Activated T-helper 1 cell treated with Interleukin-2 at 50 U/mL for 16 hours (primary cell): ENCODE measurements around the gene TTC12.
"Not testable (repeated sequence)": the region's sequence is repeated elsewhere in the genome, so short reads cannot be mapped to it uniquely, and the experiment has no call there.

ENCODE experiments used
- DNase-seq: peaks from one replicate; pipeline ENCODE4 v3.0.0-alpha.2; 2020; ENCODE audit warnings: low read depth

TTC12 gene

GRCh38 chr11:113286009-113286408 is 28.4 kb upstream of the TTC12 start:
- no peak for DNase-seq

- no peak for DNase-seq
These were observed 27.6 kb upstream of the TTC12 start for GRCh38 chr11:113286509-113287497.

DNA sequence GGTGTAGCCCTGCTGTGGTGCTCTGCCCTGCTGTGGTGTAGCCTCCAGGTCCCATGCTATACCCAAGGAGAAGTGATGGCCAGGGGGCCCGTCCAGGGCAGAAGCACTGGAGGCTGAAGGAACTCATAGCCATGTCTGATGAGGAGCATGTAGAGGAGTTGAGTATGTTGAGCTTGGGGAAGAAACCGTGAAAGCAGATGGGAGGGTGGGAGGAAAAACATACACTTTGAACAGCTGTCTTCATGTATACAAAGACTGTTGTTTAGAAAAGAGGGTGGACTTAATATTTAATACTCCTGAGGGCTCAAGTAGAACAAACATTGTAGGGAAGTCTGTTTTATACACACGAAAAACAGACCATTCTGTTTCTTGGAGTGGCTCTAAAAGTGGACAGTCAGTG is 26.6 kb upstream of the TTC12 start:
- DNase-seq: no peak

- no peak for DNase-seq
These were observed 26.0 kb upstream of the TTC12 start for GRCh38 chr11:113288286-113288863.

- peak; percentile 32 for DNase-seq
These were observed 24.8 kb upstream of the TTC12 start for GRCh38 chr11:113289431-113290187.

DNA sequence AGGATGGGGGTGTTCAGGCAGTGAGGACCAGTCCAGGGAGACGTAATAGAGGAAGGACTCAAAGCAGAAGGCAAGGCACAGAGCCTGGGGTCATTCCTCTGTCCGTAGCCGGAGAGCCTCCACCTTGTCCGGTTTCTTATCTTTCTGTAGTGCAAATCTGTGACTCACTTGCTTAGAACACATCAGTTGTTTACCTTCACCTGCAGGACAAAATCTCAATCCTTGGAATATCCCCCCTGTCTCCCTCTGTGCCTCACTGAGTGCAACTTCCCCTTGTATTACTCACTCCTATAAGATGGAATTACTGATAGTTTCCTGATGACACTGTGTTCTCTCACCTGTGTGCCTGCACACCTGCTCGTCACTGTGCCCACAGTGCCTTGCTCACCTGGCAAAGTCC is 20.4 kb upstream of the TTC12 start:
- DNase-seq: no peak

GRCh38 chr11:113295993-113296392 is 18.4 kb upstream of the TTC12 start:
- no peak for DNase-seq

DNA sequence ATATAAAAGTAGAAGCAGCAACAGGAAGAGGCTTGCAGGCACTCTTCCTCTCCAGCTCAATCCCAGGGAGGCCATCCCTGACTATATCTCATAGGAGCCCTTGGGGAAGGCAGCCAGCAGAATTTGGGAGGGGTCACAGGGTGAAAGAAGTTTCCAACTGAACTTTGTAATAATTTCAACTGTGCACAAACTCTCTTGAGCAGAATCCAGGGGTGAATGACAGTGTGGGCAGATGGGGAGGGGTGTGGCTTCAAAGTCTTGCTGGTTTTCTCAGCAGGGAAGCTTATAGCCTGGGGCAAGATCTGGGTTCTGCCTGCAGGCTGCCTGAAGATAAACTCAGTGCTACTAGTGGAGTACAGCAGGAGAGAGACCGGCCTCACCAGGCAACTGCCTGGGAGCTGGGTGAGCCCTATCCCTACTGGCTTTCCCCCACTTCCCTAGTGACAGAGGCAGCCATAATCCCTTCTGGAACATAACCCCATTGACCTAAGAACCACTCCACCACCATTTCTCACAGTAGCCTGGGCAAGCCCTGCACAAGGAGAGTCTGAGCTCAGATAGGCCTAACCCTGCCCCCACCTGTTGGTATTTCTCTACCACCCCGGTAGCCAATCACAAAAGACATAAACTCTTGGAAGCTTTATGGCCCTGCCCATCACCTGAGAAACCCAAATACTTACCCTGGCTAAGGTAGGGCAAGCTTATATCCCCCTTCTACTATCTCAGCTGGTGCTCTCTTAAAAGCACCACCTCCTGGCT is 17.8 kb upstream of the TTC12 start:
- DNase-seq: no peak

DNA sequence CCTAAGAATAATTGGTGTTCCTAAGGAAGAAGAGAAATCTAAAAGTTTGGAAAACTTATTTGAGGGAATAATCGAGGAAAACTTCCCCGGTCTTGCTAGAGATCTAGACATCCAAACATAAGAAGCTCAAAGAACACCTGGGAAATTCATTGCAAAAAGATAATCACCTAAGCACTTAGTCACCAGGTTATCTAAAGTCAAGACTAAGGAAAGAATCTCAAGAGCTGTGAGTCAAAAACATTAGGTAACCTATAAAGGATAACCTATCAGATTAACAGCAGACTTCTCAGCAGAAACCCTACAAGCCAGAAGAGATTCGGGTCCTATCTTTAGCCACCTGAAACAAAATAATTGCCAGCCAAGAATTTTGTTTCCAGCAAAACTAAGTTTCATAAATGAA is 15.9 kb upstream of the TTC12 start:
- not testable (repeated sequence) for DNase-seq

DNA sequence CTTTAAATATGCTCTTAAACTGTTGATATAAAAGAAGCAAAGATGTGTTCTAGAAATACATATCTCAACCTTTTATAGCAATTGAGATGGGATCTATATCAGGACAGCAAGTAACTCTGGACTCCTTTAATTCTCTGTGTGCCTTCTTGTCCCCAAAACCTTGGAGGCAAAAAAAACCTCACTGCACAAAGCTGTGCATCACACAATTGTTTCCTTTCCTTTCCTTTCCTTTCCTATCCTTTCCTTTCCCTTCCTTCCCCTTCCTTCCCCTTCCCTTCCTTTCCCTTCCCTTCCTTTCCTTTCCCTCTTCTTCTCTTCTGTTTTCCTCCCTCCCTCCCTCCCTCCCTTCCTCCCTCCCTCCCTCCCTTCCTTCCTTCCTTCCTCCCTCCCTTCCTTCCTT is 9.5 kb upstream of the TTC12 start:
- DNase-seq: no peak

DNA sequence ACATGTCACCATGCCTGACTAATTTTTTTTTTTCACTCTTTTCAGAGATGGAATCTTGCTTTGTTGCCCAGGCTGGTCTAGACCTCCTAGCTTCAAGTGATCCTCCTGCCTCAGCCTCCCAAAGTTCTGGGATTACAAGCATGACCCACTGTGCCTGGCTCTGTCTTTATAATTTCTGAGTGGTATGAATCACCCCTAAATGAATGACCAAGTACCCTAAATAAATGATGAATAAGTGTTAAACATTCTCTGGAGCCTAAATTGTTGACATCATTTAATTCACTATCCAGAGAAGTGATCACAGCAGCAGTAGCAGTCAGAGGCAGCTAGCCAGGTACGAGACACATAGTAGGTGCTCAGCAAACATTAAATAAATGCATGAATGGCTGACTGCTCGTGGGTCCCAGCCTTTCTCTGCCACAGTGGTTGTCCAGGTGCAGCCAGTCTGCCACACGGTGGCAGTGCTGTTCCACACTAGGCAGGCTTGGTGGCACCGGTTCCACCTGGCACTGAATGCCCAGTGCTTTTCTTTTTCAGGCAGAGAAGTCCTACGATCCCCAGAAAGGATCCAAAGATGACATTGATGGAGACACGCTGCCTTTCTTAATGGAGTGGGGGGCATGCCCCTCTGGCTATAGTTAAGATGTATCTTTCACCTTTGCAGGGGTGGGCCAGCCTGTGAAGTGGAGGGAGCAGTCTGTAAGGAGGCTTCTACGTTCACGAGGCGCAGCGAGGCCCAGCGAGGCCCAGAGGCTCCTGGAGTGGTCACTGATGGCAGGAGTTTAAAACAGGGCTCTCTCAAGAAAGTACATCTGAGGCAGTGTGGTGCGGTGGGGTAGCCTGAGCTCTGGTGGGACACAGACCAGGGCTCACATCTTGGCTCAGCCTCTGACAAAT is 8.7 kb upstream of the TTC12 start:
- DNase-seq: peak; percentile 52

DNA sequence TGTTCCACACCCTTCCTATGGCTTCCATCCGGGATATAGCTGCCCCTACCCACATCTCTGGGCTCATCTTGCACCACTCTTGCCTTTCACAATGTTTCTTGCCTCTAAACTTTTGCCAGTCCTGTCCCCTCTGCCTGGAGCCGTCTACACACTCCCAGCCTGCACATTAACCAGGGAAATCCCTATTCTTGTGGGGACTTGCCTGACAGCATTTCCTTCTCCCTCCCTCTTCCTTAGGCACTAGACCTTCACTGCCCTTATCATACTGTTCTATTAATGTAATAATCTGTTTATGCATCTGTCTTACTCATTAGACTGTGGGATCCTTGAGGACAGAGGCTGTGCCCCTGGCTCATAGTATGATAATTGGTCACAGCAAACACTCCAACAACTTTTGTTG is 5.8 kb upstream of the TTC12 start:
- DNase-seq: no peak

GRCh38 chr11:113311536-113311935 is 2.8 kb upstream of the TTC12 start:
- no peak for DNase-seq

- no peak for DNase-seq
These were observed 782 bp upstream of the TTC12 start for GRCh38 chr11:113313601-113314000.

- no peak for DNase-seq
These were observed 356 bp upstream of the TTC12 start for GRCh38 chr11:113314065-113314388.

DNA sequence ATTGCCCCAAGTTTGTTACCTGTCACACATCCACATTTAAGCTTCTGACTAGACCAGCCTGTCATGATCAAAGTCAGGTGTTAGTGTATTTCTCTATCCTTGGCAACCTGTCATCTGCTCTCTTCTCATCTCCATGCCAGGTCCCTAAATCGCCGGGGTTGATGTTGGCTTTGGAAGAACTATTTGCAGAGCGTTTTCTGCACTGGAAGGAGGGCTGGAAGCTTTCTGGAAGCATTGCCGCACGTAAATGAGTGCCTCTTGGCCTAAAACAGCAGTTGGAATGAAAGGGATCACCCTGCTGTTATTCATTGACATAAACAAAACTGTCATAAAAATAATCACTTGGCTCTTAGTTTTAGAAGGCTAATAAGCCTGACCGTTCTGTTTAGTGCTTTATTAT is 1.4 kb downstream of the TTC12 start:
- no peak for DNase-seq

DNA sequence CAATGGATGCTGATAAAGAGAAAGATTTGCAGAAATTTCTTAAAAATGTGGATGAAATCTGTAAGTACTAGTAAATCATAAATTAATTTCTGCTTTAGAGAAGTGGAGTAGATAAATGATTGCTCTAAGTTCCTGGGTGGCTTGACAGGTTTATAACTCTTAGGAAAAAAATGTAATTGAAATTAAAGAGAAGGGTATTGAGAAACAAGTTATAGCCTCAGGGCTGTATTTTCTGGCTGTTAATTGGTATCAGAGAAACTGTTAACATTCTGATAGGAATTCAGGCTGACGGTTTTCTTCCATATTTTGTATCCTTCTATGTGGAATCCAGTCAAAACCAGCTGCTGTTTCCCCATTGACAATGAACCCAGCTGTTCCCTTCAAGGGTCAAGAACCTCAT is 1.9 kb downstream of the TTC12 start:
- DNase-seq: no peak

- no peak for DNase-seq
These were observed 3.0 kb downstream of the TTC12 start for GRCh38 chr11:113317339-113317738.

GRCh38 chr11:113319085-113319484 is 4.7 kb downstream of the TTC12 start:
- no peak for DNase-seq

DNA sequence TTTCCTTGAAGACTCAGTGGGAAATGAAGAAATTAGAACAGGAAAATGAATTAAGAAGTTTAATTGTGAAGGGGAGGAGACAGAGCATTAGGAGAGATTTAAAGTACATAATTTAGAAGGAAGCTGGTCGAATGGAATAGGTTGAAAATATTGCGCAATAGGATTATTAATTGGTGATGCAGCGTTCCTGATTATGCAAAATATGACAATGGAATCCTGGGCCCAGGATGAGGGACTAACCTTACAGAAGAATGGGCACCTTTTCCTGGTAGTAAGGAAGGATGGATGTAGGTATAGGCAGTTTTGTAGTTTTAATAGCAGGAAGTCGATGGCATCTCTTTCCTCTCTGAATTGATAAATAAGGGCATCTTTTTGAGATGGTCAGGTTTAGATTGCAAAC is 7.8 kb downstream of the TTC12 start:
- no peak for DNase-seq

GRCh38 chr11:113324250-113324649 is 9.9 kb downstream of the TTC12 start:
- no peak for DNase-seq
